Measurements from ENCODE around the gene CYBC1.
A peak's percentile ranks its signal among the peaks of the same experiment; 100 is the strongest.

Gene CYBC1

DNA sequence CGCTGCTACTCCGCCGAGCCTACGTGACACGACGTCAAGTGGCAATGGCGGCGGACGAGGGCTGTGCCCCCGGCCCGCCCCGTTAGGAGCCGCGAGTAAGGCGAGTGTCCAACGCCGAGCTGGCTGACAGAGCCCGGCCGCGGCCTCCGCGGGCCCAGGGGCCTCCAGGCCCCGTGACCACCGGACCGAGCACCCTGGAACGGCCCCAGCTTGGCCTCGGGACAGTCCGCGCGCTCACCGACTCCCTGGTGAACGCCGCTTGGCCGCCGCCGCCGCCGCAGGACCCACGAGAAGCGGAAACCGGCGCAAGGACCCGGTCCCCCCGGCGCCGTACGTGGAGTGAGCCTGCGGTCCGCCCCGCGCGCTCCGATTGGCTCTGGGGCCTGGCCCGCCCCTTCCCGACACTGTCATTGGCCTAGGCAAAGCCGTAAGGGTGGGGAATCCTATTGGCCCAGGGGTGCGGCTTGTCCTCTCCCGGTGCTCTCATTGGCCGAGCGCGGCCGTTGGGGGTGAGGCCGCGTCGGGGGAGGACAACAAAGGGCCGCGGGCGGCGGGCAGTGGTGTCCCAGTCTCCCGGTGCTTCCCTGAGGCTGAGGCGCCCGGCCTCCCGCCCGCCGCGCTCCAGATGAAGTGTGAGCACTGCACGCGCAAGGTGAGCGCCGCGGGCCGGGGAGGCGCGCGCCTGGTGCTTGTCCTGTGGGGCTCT lies 7.8 kb upstream of the CYBC1 start, which contains the start of gene NARF (continued):
- TF ChIP-seq, protein P1, sequence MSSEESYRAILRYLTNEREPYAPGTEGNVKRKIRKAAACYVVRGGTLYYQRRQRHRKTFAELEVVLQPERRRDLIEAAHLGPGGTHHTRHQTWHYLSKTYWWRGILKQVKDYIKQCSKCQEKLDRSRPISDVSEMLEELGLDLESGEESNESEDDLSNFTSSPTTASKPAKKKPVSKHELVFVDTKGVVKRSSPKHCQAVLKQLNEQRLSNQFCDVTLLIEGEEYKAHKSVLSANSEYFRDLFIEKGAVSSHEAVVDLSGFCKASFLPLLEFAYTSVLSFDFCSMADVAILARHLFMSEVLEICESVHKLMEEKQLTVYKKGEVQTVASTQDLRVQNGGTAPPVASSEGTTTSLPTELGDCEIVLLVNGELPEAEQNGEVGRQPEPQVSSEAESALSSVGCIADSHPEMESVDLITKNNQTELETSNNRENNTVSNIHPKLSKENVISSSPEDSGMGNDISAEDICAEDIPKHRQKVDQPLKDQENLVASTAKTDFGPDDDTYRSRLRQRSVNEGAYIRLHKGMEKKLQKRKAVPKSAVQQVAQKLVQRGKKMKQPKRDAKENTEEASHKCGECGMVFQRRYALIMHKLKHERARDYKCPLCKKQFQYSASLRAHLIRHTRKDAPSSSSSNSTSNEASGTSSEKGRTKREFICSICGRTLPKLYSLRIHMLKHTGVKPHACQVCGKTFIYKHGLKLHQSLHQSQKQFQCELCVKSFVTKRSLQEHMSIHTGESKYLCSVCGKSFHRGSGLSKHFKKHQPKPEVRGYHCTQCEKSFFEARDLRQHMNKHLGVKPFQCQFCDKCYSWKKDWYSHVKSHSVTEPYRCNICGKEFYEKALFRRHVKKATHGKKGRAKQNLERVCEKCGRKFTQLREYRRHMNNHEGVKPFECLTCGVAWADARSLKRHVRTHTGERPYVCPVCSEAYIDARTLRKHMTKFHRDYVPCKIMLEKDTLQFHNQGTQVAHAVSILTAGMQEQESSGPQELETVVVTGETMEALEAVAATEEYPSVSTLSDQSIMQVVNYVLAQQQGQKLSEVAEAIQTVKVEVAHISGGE (tag by site-specific recombination; conservative IDR thresholded peaks at IDR 0.05; ENCODE audit: low read depth): peak; percentile 86
- TF ChIP-seq ZNF670 (tag by site-specific recombination; IDR thresholded peaks at IDR 0.05; ENCODE audit: low read depth) (no peak), ZNF501 (tag by site-specific recombination; IDR thresholded peaks at IDR 0.05) (no peak), ZNF2 (tag by site-specific recombination; IDR thresholded peaks at IDR 0.05) (no peak; the same call in none of the 2 replicates), ZNF184 (tag by site-specific recombination; IDR thresholded peaks at IDR 0.05) (0 out of 2 replicates have a peak, but pooled peaks have one; percentile 71), ZNF423 (tag by site-specific recombination; IDR thresholded peaks at IDR 0.05) (no peak), ZNF157 (tag by site-specific recombination; IDR thresholded peaks at IDR 0.05) (no peak), ZNF560 (tag by site-specific recombination; IDR thresholded peaks at IDR 0.05; ENCODE audit: borderline replicate concordance) (no peak), ZBTB21 (tag by site-specific recombination; IDR thresholded peaks at IDR 0.05) (no peak), ZNF558 (tag by site-specific recombination; IDR thresholded peaks at IDR 0.05) (no peak), KLF9 (tag by site-specific recombination; IDR thresholded peaks at IDR 0.05; ENCODE audit: low read depth) (peak; percentile 78), RBAK (tag by site-specific recombination; IDR thresholded peaks at IDR 0.05) (no peak), ZNF768 (tag by site-specific recombination; IDR thresholded peaks at IDR 0.05) (no peak), EGR2 (tag by site-specific recombination; IDR thresholded peaks at IDR 0.05; ENCODE audit: low read depth) (no peak), ZNF660 (tag by site-specific recombination; IDR thresholded peaks at IDR 0.05) (0 out of 2 replicates have a peak, but pooled peaks have one; percentile 73), ZNF302 (tag by site-specific recombination; IDR thresholded peaks at IDR 0.05; ENCODE audit: low read depth) (no peak), ZNF624 (tag by site-specific recombination; IDR thresholded peaks at IDR 0.05) (no peak), ZNF785 (tag by site-specific recombination; IDR thresholded peaks at IDR 0.05) (no peak), ZNF658 (tag by site-specific recombination; IDR thresholded peaks at IDR 0.05) (no peak), PRDM1 (tag by site-specific recombination; IDR thresholded peaks at IDR 0.05) (no peak), ZNF133 (tag by site-specific recombination; IDR thresholded peaks at IDR 0.05) (no peak), ZNF610 (tag by site-specific recombination; IDR thresholded peaks at IDR 0.05; ENCODE audit: borderline replicate concordance) (no peak), ZNF473 (tag by site-specific recombination; IDR thresholded peaks at IDR 0.05) (no peak), ZNF48 (tag by site-specific recombination; IDR thresholded peaks at IDR 0.05) (no peak), WT1 (tag by site-specific recombination; IDR thresholded peaks at IDR 0.05) (peak; percentile 61; the same call in 1 of the 2 replicates), ZNF175 (tag by site-specific recombination; IDR thresholded peaks at IDR 0.05) (no peak)
- TF ChIP-seq, protein P2, sequence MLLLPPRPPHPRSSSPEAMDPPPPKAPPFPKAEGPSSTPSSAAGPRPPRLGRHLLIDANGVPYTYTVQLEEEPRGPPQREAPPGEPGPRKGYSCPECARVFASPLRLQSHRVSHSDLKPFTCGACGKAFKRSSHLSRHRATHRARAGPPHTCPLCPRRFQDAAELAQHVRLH (tag by site-specific recombination; IDR thresholded peaks at IDR 0.05): no peak
- TF ChIP-seq, protein P3, sequence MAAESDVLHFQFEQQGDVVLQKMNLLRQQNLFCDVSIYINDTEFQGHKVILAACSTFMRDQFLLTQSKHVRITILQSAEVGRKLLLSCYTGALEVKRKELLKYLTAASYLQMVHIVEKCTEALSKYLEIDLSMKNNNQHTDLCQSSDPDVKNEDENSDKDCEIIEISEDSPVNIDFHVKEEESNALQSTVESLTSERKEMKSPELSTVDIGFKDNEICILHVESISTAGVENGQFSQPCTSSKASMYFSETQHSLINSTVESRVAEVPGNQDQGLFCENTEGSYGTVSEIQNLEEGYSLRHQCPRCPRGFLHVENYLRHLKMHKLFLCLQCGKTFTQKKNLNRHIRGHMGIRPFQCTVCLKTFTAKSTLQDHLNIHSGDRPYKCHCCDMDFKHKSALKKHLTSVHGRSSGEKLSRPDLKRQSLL (tag by site-specific recombination; IDR thresholded peaks at IDR 0.05): peak; percentile 40; the same call in 1 of the 2 replicates
- TF ChIP-seq, protein P4, sequence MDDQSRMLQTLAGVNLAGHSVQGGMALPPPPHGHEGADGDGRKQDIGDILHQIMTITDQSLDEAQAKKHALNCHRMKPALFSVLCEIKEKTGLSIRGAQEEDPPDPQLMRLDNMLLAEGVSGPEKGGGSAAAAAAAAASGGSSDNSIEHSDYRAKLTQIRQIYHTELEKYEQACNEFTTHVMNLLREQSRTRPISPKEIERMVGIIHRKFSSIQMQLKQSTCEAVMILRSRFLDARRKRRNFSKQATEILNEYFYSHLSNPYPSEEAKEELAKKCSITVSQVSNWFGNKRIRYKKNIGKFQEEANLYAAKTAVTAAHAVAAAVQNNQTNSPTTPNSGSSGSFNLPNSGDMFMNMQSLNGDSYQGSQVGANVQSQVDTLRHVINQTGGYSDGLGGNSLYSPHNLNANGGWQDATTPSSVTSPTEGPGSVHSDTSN (CRISPR knock-in tag; IDR thresholded peaks at IDR 0.05): peak; percentile 76; the same call in 1 of the 2 replicates
- TF ChIP-seq, protein P5, sequence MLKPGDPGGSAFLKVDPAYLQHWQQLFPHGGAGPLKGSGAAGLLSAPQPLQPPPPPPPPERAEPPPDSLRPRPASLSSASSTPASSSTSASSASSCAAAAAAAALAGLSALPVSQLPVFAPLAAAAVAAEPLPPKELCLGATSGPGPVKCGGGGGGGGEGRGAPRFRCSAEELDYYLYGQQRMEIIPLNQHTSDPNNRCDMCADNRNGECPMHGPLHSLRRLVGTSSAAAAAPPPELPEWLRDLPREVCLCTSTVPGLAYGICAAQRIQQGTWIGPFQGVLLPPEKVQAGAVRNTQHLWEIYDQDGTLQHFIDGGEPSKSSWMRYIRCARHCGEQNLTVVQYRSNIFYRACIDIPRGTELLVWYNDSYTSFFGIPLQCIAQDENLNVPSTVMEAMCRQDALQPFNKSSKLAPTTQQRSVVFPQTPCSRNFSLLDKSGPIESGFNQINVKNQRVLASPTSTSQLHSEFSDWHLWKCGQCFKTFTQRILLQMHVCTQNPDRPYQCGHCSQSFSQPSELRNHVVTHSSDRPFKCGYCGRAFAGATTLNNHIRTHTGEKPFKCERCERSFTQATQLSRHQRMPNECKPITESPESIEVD (tag by site-specific recombination; IDR thresholded peaks at IDR 0.05): no peak
- TF ChIP-seq, protein P6, sequence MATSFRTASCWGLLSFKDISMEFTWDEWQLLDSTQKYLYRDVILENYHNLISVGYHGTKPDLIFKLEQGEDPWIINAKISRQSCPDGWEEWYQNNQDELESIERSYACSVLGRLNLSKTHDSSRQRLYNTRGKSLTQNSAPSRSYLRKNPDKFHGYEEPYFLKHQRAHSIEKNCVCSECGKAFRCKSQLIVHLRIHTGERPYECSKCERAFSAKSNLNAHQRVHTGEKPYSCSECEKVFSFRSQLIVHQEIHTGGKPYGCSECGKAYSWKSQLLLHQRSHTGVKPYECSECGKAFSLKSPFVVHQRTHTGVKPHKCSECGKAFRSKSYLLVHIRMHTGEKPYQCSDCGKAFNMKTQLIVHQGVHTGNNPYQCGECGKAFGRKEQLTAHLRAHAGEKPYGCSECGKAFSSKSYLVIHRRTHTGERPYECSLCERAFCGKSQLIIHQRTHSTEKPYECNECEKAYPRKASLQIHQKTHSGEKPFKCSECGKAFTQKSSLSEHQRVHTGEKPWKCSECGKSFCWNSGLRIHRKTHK (tag by site-specific recombination; IDR thresholded peaks at IDR 0.05): no peak
